Measurements from ENCODE around the gene NIPAL3. TPM values are rescaled to one million over a fixed set of nuclear protein-coding genes. Genes with fewer than 3 reads are reported as not detected.
"Not testable (repeated sequence)": the region's sequence is repeated elsewhere in the genome, so short reads cannot be mapped to it uniquely, and the experiment has no call there.

NIPAL3 gene
- polyA plus RNA-seq, 1 donor from 2014 or later = 9.6 TPM

GRCh38 chr1:24517898-24518297 lies 102.3 kb downstream of the NIPAL3 start:
- Histone ChIP-seq H2AFZ (ENCODE audit: low read depth, low read length) (no peak overlapping the region), H3K27me3 (ENCODE audit: insufficient read depth, low read depth, low read length) (no peaks in the 10 kb centered on the region), H3K9me2 (ENCODE audit: insufficient read depth, low read length) (no peaks in the 10 kb centered on the region), H3K36me3 (ENCODE audit: insufficient read depth, low read length) (no peaks in the 10 kb centered on the region), H3K4me2 (ENCODE audit: low read length) (no peak overlapping the region), H4K20me1 (ENCODE audit: insufficient read depth) (no peaks in the 10 kb centered on the region), H3K4me3 (ENCODE audit: low read length) (no peak overlapping the region), H3F3A (ENCODE audit: insufficient read depth, low read length, poor library complexity, severe bottlenecking) (no peaks in the 10 kb centered on the region), H3K9ac (ENCODE audit: low read length) (no peak overlapping the region), H3K9me3 (ENCODE audit: low read length) (no peaks in the 10 kb centered on the region), H3K27ac (ENCODE audit: low read length) (no peak overlapping the region), H3K79me2 (replicated peaks; ENCODE audit: insufficient read depth, low read length) (no peaks in the 10 kb centered on the region)
- no peak for TF ChIP-seq EZH2 (IDR thresholded peaks at IDR 0.05; ENCODE audit: borderline replicate concordance, insufficient read depth, low read length, poor library complexity, severe bottlenecking)

- not testable (repeated sequence) for H2AFZ ChIP-seq (ENCODE audit: low read depth, low read length); H3F3A ChIP-seq (ENCODE audit: insufficient read depth, low read length, poor library complexity, severe bottlenecking); H3K79me2 ChIP-seq (replicated peaks; ENCODE audit: insufficient read depth, low read length); H3K4me2 ChIP-seq (ENCODE audit: low read length); H3K27ac ChIP-seq (ENCODE audit: low read length); H3K4me3 ChIP-seq (ENCODE audit: low read length); H3K9me3 ChIP-seq (ENCODE audit: low read length); H3K27me3 ChIP-seq (ENCODE audit: insufficient read depth, low read depth, low read length); H3K9me2 ChIP-seq (ENCODE audit: insufficient read depth, low read length); H3K36me3 ChIP-seq (ENCODE audit: insufficient read depth, low read length); H4K20me1 ChIP-seq (ENCODE audit: insufficient read depth); H3K9ac ChIP-seq (ENCODE audit: low read length)
Observed at GRCh38 chr1:24520282-24520681, 104.7 kb downstream of the NIPAL3 start.

Other genes with a start within 250 kb of the NIPAL3 start
- gene IFNLR1, start 228.5 kb upstream of the NIPAL3 start, polyA plus RNA-seq = 0.16 and 0.32 TPM in 2 replicates
- not detected in 2 replicates for gene GRHL3, start 96.4 kb upstream of the NIPAL3 start, polyA plus RNA-seq
- 0.89 and 2.2 TPM in 2 replicates for gene STPG1, start 2.0 kb upstream of the NIPAL3 start, polyA plus RNA-seq
- gene RCAN3, start 87.0 kb downstream of the NIPAL3 start, polyA plus RNA-seq = 27.8 and 31.4 TPM in 2 replicates
- not detected in 2 replicates for gene NCMAP, start 140.3 kb downstream of the NIPAL3 start, polyA plus RNA-seq
- gene SRRM1, start 227.5 kb downstream of the NIPAL3 start, polyA plus RNA-seq = 37.1 and 38.7 TPM in 2 replicates